HEK293 (cell line): Measurements from ENCODE around the gene ZNF786.

Experiments
- REST ChIP-seq: fragments of 450-650 bp; formaldehyde crosslinking; IDR thresholded peaks from 2 replicates; pipeline ENCODE4 v1.5.1; 2016; ENCODE audit warnings: missing biosample characterization, missing genetic modification characterization
- ZBTB11 ChIP-seq: fragments of 450-650 bp; formaldehyde crosslinking; conservative IDR thresholded peaks from 2 replicates; pipeline ENCODE4 v1.5.1; 2016; ENCODE audit warnings: low read depth, missing biosample characterization, missing genetic modification characterization
- ZNF274 ChIP-seq, 2 experiments: fragments of 200-500 bp in 1 of 2; fragments of 450-650 bp in 1 of 2; sonication (Bioruptor generic) in 1 of 2; formaldehyde crosslinking in 1 of 2; IDR thresholded peaks; 2 replicates each; pipeline versions ENCODE4 v1.5.1 to v1.6.1; 2014 to 2016; ENCODE audit warnings: borderline replicate concordance in 1 of 2, inconsistent platforms in 1 of 2, low read length in 1 of 2, missing biosample characterization in 1 of 2, missing genetic modification characterization in 1 of 2
- ZNF660 ChIP-seq: fragments of 450-650 bp; IDR thresholded peaks from 2 replicates; pipeline ENCODE4 v1.5.1; 2018; ENCODE audit warnings: missing biosample characterization, mild to moderate bottlenecking, missing genetic modification characterization
- ZSCAN5A ChIP-seq: fragments of 450-650 bp; formaldehyde crosslinking; IDR thresholded peaks from 2 replicates; pipeline ENCODE4 v1.5.1; 2016; ENCODE audit warnings: missing biosample characterization, missing genetic modification characterization
- TF ChIP-seq, protein P1 (sequence below): fragments of 450-650 bp; formaldehyde crosslinking; IDR thresholded peaks from 2 replicates; pipeline ENCODE4 v1.5.1; 2016; ENCODE audit warnings: missing biosample characterization, missing genetic modification characterization
- TF ChIP-seq, protein P2 (sequence below): sonication (generic); formaldehyde crosslinking; IDR thresholded peaks from 2 replicates; pipeline ENCODE4 v1.8.1; 2022; ENCODE audit warnings: mild to moderate bottlenecking, moderate library complexity, missing genetic modification reagents

GRCh38 chr7:149125189-149125862 is 34.8 kb upstream of the ZNF786 start:
- TF ChIP-seq, protein P1, sequence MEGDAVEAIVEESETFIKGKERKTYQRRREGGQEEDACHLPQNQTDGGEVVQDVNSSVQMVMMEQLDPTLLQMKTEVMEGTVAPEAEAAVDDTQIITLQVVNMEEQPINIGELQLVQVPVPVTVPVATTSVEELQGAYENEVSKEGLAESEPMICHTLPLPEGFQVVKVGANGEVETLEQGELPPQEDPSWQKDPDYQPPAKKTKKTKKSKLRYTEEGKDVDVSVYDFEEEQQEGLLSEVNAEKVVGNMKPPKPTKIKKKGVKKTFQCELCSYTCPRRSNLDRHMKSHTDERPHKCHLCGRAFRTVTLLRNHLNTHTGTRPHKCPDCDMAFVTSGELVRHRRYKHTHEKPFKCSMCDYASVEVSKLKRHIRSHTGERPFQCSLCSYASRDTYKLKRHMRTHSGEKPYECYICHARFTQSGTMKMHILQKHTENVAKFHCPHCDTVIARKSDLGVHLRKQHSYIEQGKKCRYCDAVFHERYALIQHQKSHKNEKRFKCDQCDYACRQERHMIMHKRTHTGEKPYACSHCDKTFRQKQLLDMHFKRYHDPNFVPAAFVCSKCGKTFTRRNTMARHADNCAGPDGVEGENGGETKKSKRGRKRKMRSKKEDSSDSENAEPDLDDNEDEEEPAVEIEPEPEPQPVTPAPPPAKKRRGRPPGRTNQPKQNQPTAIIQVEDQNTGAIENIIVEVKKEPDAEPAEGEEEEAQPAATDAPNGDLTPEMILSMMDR (tag by site-specific recombination): no peak
- TF ChIP-seq, protein P2, sequence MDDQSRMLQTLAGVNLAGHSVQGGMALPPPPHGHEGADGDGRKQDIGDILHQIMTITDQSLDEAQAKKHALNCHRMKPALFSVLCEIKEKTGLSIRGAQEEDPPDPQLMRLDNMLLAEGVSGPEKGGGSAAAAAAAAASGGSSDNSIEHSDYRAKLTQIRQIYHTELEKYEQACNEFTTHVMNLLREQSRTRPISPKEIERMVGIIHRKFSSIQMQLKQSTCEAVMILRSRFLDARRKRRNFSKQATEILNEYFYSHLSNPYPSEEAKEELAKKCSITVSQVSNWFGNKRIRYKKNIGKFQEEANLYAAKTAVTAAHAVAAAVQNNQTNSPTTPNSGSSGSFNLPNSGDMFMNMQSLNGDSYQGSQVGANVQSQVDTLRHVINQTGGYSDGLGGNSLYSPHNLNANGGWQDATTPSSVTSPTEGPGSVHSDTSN: no peak
- TF ChIP-seq ZNF274 (IDR thresholded peaks at IDR 0.05; ENCODE audit: low read length) (no peak), ZNF274 (tag by site-specific recombination; IDR thresholded peaks at IDR 0.05; ENCODE audit: borderline replicate concordance) (no peak), ZSCAN5A (no peak), ZBTB11 (tag by site-specific recombination) (no peak), ZNF660 (no peak), REST (no peak)
